ENCODE measurements around the gene SHOC2. TPM values are rescaled to one million over a fixed set of nuclear protein-coding genes. Genes with fewer than 3 reads are reported as not detected.

Gene SHOC2
- total RNA-seq, 1 experiment from 2014 or later = 14.3 TPM

- TF ChIP-seq CTCF (conservative IDR thresholded peaks at IDR 0.05; ENCODE audit: low read depth, low read length) (no peak), EZH2 (IDR thresholded peaks at IDR 0.05; ENCODE audit: low read length, unreplicated experiment) (no peak), EZH2phosphoT487 (IDR thresholded peaks at IDR 0.05; ENCODE audit: borderline replicate concordance, low read length) (no peak)
- H3K79me2 ChIP-seq (ENCODE audit: low read length) = no peaks in the 10 kb centered on the region
- no peak for DNase-seq
- intact Hi-C loops (cut with micrococcal nuclease) = loop anchor here (5.0 kb wide), 1 partner anchor 35 kb away; the partner anchor contains the start of genes BBIP1 and SHOC2
- H3K9me3 ChIP-seq (ENCODE audit: low read length) = no peaks in the 10 kb centered on the region
- H3K9ac ChIP-seq (ENCODE audit: low read length) = no peak overlapping the region
- no peak for ATAC-seq
- BruUV-seq (replicated peaks) = no TSS peak
- H4K20me1 ChIP-seq (ENCODE audit: low read length) = no peaks in the 10 kb centered on the region
- H3K4me3 ChIP-seq (ENCODE audit: low read length) = no peak overlapping the region
- ChIA-PET POLR2A (ENCODE audit: unreplicated experiment) (no interaction called here), CTCF (no interaction called here)
- H3F3A ChIP-seq (ENCODE audit: low read length, unreplicated experiment) = no peaks in the 10 kb centered on the region
- H3K27me3 ChIP-seq (ENCODE audit: low read length) = no peaks in the 10 kb centered on the region
- peaks cover 34% of the 10 kb centered on the region for H3K4me1 ChIP-seq (ENCODE audit: insufficient read depth, low read length)
- no peak overlapping the region for H3K27ac ChIP-seq (ENCODE audit: low read length)
- H3K36me3 ChIP-seq (ENCODE audit: low read depth, low read length) = no peaks in the 10 kb centered on the region; the same call in 1 of the 2 replicates
- H3K9me2 ChIP-seq (replicated peaks; ENCODE audit: low read length) = no peaks in the 10 kb centered on the region
- H3K4me2 ChIP-seq (ENCODE audit: low read length) = no peak overlapping the region
- no peak overlapping the region for H2AFZ ChIP-seq (ENCODE audit: low read length)
Observed at GRCh38 chr10:110881905-110882304, 37.5 kb upstream of the SHOC2 start.

- no peaks in the 10 kb centered on the region for H3K9me2 ChIP-seq (replicated peaks; ENCODE audit: low read length)
- H3K79me2 ChIP-seq (ENCODE audit: low read length) = no peaks in the 10 kb centered on the region
- H4K20me1 ChIP-seq (ENCODE audit: low read length) = no peaks in the 10 kb centered on the region
- no peaks in the 10 kb centered on the region for H3K9me3 ChIP-seq (ENCODE audit: low read length)
- ATAC-seq (peak; percentile 84), DNase-seq (peak; percentile 67)
- peak overlapping the region; percentile 62 for H3K4me3 ChIP-seq (ENCODE audit: low read length)
- no TSS peak for BruUV-seq (replicated peaks)
- ChIA-PET CTCF (interaction anchor here (0.9 kb wide), 1 partner anchor 137 kb away, joined by 3 read pairs; no protein-coding TSS in a partner anchor), POLR2A (ENCODE audit: unreplicated experiment) (no interaction called here)
- H3F3A ChIP-seq (ENCODE audit: low read length, unreplicated experiment) = no peaks in the 10 kb centered on the region
- intact Hi-C loops (cut with micrococcal nuclease) = loop anchor here (5.0 kb wide), 1 partner anchor 33 kb away; the partner anchor contains the start of genes BBIP1 and SHOC2
- TF ChIP-seq EZH2 (IDR thresholded peaks at IDR 0.05; ENCODE audit: low read length, unreplicated experiment) = no peak
- TF ChIP-seq CTCF (conservative IDR thresholded peaks at IDR 0.05; ENCODE audit: low read depth, low read length) = no peak
- TF ChIP-seq EZH2phosphoT487 (IDR thresholded peaks at IDR 0.05; ENCODE audit: borderline replicate concordance, low read length) = no peak
- H3K4me1 ChIP-seq (ENCODE audit: insufficient read depth, low read length) = peaks cover 38% of the 10 kb centered on the region
- peak overlapping the region; percentile 80 for H3K27ac ChIP-seq (ENCODE audit: low read length)
- peak overlapping the region; percentile 33; the same call in 1 of the 2 replicates for H2AFZ ChIP-seq (ENCODE audit: low read length)
- H3K27me3 ChIP-seq (ENCODE audit: low read length) = no peaks in the 10 kb centered on the region
- H3K9ac ChIP-seq (ENCODE audit: low read length) = peak overlapping the region; percentile 67
- H3K4me2 ChIP-seq (ENCODE audit: low read length) = peak overlapping the region; percentile 88
- H3K36me3 ChIP-seq (ENCODE audit: low read depth, low read length) = no peaks in the 10 kb centered on the region; the same call in 1 of the 2 replicates
Observed at GRCh38 chr10:110883924-110884323, 35.5 kb upstream of the SHOC2 start.

Data from PC-3 (cell line).